H1 (cell line): ENCODE data around the gene KATNAL2. TPM values are rescaled to one million over a fixed set of nuclear protein-coding genes. Genes with fewer than 3 reads are reported as not detected.

Experiments used
- CTCF ChIA-PET: fragments of 300-600 bp; sonication (Branson Sonifier 250); formaldehyde crosslinking; loops from one replicate; lab custom pipeline; 2021; ENCODE audit not compliant: partially characterized antibody; lab: Charles Lee
- POLR2A ChIA-PET: fragments of 300-600 bp; sonication (Branson Sonifier 250); formaldehyde crosslinking; loops from one replicate; lab custom pipeline; 2021; ENCODE audit warnings: inconsistent platforms; ENCODE audit not compliant: partially characterized antibody; lab: Charles Lee
- DNase-seq, 2 experiments: peaks; one replicate each; pipeline versions ENCODE4 v3.0.0 to v3.0.0-alpha.2; 2010 to 2022; ENCODE audit warnings: low spot score in 2 of 2, low read depth in 1 of 2, mixed read lengths in 1 of 2
- FAIRE-seq: peaks from 2 replicates; lab custom pipeline; 2011; peaks lifted over from hg19 to GRCh38; lab: Jason Lieb, UNC
- H2AFZ ChIP-seq: 2 replicates; pipeline ENCODE4 v1.8.1; 2012; ENCODE audit warnings: low read length, inconsistent platforms
- H2AK5ac ChIP-seq: 2 replicates; pipeline ENCODE4 v1.6.1; 2013; ENCODE audit warnings: low read depth, low read length
- H2BK120ac ChIP-seq: replicated peaks from 2 replicates; pipeline ENCODE3; 2013; ENCODE audit warnings: low read depth, low read length, inconsistent platforms
- H2BK12ac ChIP-seq: 2 replicates; pipeline ENCODE4 v1.6.1; 2013; ENCODE audit warnings: low read depth, low read length
- H2BK15ac ChIP-seq: 2 replicates; pipeline ENCODE4 v1.6.1; 2013; ENCODE audit warnings: low read length
- H2BK20ac ChIP-seq: 2 replicates; pipeline ENCODE4 v1.6.1; 2013; ENCODE audit warnings: low read length
- H2BK5ac ChIP-seq: 2 replicates; pipeline ENCODE4 v1.6.1; 2013; ENCODE audit warnings: low read depth, low read length
- H3K14ac ChIP-seq: 2 replicates; pipeline ENCODE4 v1.6.1; 2013; ENCODE audit warnings: inconsistent platforms; ENCODE audit not compliant: insufficient read length
- H3K18ac ChIP-seq: 2 replicates; pipeline ENCODE4 v1.6.1; 2013; ENCODE audit warnings: low read length; ENCODE audit errors: extremely low read depth
- H3K23ac ChIP-seq: 2 replicates; pipeline ENCODE4 v1.6.1; 2013; ENCODE audit warnings: inconsistent platforms; ENCODE audit not compliant: insufficient read length
- H3K23me2 ChIP-seq: 2 replicates; pipeline ENCODE4 v1.6.1; 2013; ENCODE audit warnings: low read depth, low read length
- H3K27ac ChIP-seq: 2 replicates; pipeline ENCODE4 v1.6.1; 2011; ENCODE audit warnings: low read depth, low read length, inconsistent platforms
- H3K27me3 ChIP-seq, 4 experiments: replicated peaks in 1 of 4; 1 replicate in 1 of 4; 2 replicates in 3 of 4; pipeline versions ENCODE4 v1.6.1 to v1.8.1; 2011 to 2013; ENCODE audit warnings: low read length in 3 of 4, mild to moderate bottlenecking in 3 of 4, inconsistent platforms in 2 of 4, mixed read lengths in 2 of 4, moderate library complexity in 1 of 4; ENCODE audit not compliant: control insufficient read depth in 3 of 4, insufficient read depth in 3 of 4; ENCODE audit errors: extremely low read depth in 1 of 4
- H3K36me3 ChIP-seq, 4 experiments: 2 replicates each; pipeline versions ENCODE4 v1.6.1 to v1.8.1; 2011 to 2013; ENCODE audit warnings: mild to moderate bottlenecking in 4 of 4, low read length in 3 of 4, moderate library complexity in 2 of 4, control low read depth in 1 of 4, inconsistent platforms in 1 of 4; ENCODE audit not compliant: insufficient read depth in 4 of 4, control insufficient read depth in 2 of 4
- H3K4ac ChIP-seq: replicated peaks from 2 replicates; pipeline ENCODE3; 2013; ENCODE audit warnings: low read length, low read depth, mixed read lengths, inconsistent platforms; ENCODE audit not compliant: insufficient read length
- H3K4me1 ChIP-seq, 4 experiments: replicated peaks in 1 of 4; 1 replicate in 1 of 4; 2 replicates in 3 of 4; pipeline versions ENCODE4 v1.6.1 to v1.8.1; 2011 to 2013; ENCODE audit warnings: low read length in 3 of 4, inconsistent platforms in 2 of 4, mixed read lengths in 1 of 4; ENCODE audit not compliant: insufficient read depth in 4 of 4, control insufficient read depth in 3 of 4
- H3K4me2 ChIP-seq, 2 experiments: 2 replicates each; pipeline versions ENCODE4 v1.6.1 to v1.8.1; 2011 to 2013; ENCODE audit warnings: low read depth in 2 of 2, low read length in 2 of 2, control low read depth in 1 of 2, inconsistent platforms in 1 of 2, mild to moderate bottlenecking in 1 of 2; ENCODE audit not compliant: insufficient read depth in 1 of 2
- H3K4me3 ChIP-seq, 4 experiments: fragments of 200-600, 300-600 bp in 1 of 4; sonication (generic), shearing (Covaris generic), sonication (Bioruptor Twin) in 1 of 4; 2 replicates each; pipeline versions ENCODE4 v1.5.1 to v1.8.1; 2011 to 2016; ENCODE audit warnings: low read length in 4 of 4, low read depth in 3 of 4, control low read depth in 2 of 4, inconsistent platforms in 2 of 4, mild to moderate bottlenecking in 2 of 4, mixed read lengths in 1 of 4, moderate library complexity in 1 of 4; ENCODE audit not compliant: insufficient read depth in 2 of 4; ENCODE audit errors: extremely low read depth in 1 of 4
- H3K56ac ChIP-seq: replicated peaks from 2 replicates; pipeline ENCODE3; 2013; ENCODE audit warnings: low read depth, mild to moderate bottlenecking, mixed read lengths, low read length, inconsistent platforms; ENCODE audit not compliant: insufficient read length
- H3K79me1 ChIP-seq: 2 replicates; pipeline ENCODE4 v1.6.1; 2013; ENCODE audit warnings: low read depth, low read length, control low read depth
- H3K79me2 ChIP-seq, 2 experiments: 2 replicates each; pipeline versions ENCODE4 v1.6.1 to v1.8.1; 2012 to 2013; ENCODE audit warnings: low read length in 2 of 2, mild to moderate bottlenecking in 2 of 2, inconsistent platforms in 1 of 2; ENCODE audit not compliant: insufficient read depth in 2 of 2, control insufficient read depth in 1 of 2
- H3K9ac ChIP-seq, 4 experiments: replicated peaks in 1 of 4; 1 replicate in 1 of 4; 2 replicates in 3 of 4; pipeline versions ENCODE4 v1.6.1 to v1.8.1; 2011 to 2013; ENCODE audit warnings: low read depth in 3 of 4, low read length in 3 of 4, control low read depth in 2 of 4, mild to moderate bottlenecking in 2 of 4, moderate library complexity in 2 of 4, inconsistent platforms in 1 of 4; ENCODE audit errors: extremely low read depth in 1 of 4
- H3K9me3 ChIP-seq, 2 experiments: 2 replicates each; pipeline versions ENCODE4 v1.6.1 to v1.8.1; 2012 to 2013; ENCODE audit warnings: mild to moderate bottlenecking in 2 of 2, moderate library complexity in 2 of 2, control low read depth in 1 of 2, inconsistent platforms in 1 of 2, low read depth in 1 of 2, low read length in 1 of 2, mixed read lengths in 1 of 2; ENCODE audit not compliant: insufficient read depth in 2 of 2
- H4K20me1 ChIP-seq, 2 experiments: replicated peaks in 1 of 2; 2 replicates each; pipeline versions ENCODE3 to v1.8.1; 2011 to 2013; ENCODE audit warnings: inconsistent platforms in 2 of 2, low read length in 2 of 2, mild to moderate bottlenecking in 1 of 2; ENCODE audit not compliant: insufficient read depth in 2 of 2, control insufficient read depth in 1 of 2
- H4K5ac ChIP-seq: 2 replicates; pipeline ENCODE4 v1.6.1; 2013; ENCODE audit warnings: low read length, low read depth, mixed read lengths, inconsistent platforms; ENCODE audit not compliant: insufficient read length
- H4K8ac ChIP-seq: 2 replicates; pipeline ENCODE4 v1.8.0; 2013; ENCODE audit warnings: mild to moderate bottlenecking, moderate library complexity, low read length, inconsistent platforms; ENCODE audit not compliant: insufficient read depth; ENCODE audit errors: extremely low read depth
- H4K91ac ChIP-seq: replicated peaks from 2 replicates; pipeline ENCODE3; 2013; ENCODE audit warnings: low read length, mixed read lengths, inconsistent platforms; ENCODE audit not compliant: insufficient read length
- ASH2L ChIP-seq: fragments of 200-600, 300-600 bp; sonication (generic); IDR thresholded peaks from one replicate; pipeline ENCODE4 v1.7.1; 2017; ENCODE audit warnings: low read length
- CTBP2 ChIP-seq: IDR thresholded peaks from 2 replicates; pipeline ENCODE4 v1.7.0; 2011; ENCODE audit warnings: borderline replicate concordance, mild to moderate bottlenecking, moderate library complexity, mixed read lengths, low read length; ENCODE audit not compliant: insufficient read depth, insufficient read length
- KDM5A ChIP-seq: fragments of 200-600 bp; IDR thresholded peaks from 2 replicates; pipeline ENCODE4 v1.7.1; 2012; ENCODE audit warnings: mild to moderate bottlenecking, low read length, inconsistent platforms, mixed read lengths
- POLR2AphosphoS5 ChIP-seq: IDR thresholded peaks from 2 replicates; pipeline ENCODE4 v1.6.1; 2011; ENCODE audit warnings: low read depth, low read length
- WGBS, 2 experiments: shearing (Covaris generic) in 1 of 2; methylation state at CpG; one replicate each; pipeline versions ENCODE4 v1.1.6 to v1.1.7; 2013 to 2015; ENCODE audit warnings: low lambda C conversion rate in 2 of 2, mixed read lengths in 2 of 2, inconsistent platforms in 1 of 2, low coverage in 1 of 2, missing lambda C conversion rate in 1 of 2; ENCODE audit not compliant: insufficient replicate concordance in 2 of 2, insufficient coverage in 1 of 2, insufficient read length in 1 of 2; ENCODE audit errors: extremely low coverage in 1 of 2, missing lambda C conversion rate in 1 of 2; 5-methylcytosine and 5-hydroxymethylcytosine counted together
- polyA plus RNA-seq, 7 experiments: library from polyadenylated mRNA; depleted of rRNA in 3 of 7; stranded (reverse) in 5 of 7; unstranded in 2 of 7; fragments of >200 nt in 5 of 7; fragments of 200-250 nt in 2 of 7; gene quantifications; 1 replicate in 5 of 7; 2 replicates in 1 of 7; 4 replicates in 1 of 7; pipeline versions ENCODE4 v1.2.1 to v1.2.3, GENCODE V29; 2011 to 2013; ENCODE audit warnings: missing spikeins in 2 of 7, mixed read lengths in 2 of 7
- total RNA-seq: library from RNA; stranded (reverse); fragmentation: NEBNext Ultra II Directional; extraction: Animal tissue kit (Norgen Biotek cat#: 25700); gene quantifications from 2 replicates; pipeline ENCODE4 v1.2.1, GENCODE V29; 2021
- TF ChIP-seq, protein P1 (sequence below): IDR thresholded peaks from 2 replicates; pipeline ENCODE4 v1.6.1; 2012; ENCODE audit warnings: low read length, inconsistent platforms

Gene KATNAL2
- total and polyA plus RNA-seq, 2 of the 8 experiments (the other 6 are each of a cell fraction or from before 2014, with no cell fraction given), result 10.0 to 15.2 TPM

GRCh38 chr18:47108373-47108772, 191.0 kb downstream of the KATNAL2 start:
- H3K23ac ChIP-seq, result no peak overlapping the region
- H3K18ac ChIP-seq, result no peak overlapping the region; the same call in 1 of the 2 replicates
- 45% methylated on average over 3 of the region's 3 CpGs; no CpG with 5 or more reads in 1 of the 2 experiments for WGBS, 2 experiments
- no peak overlapping the region for H3K56ac ChIP-seq
- no peaks in the 10 kb centered on the region for H3K27me3 ChIP-seq
- no peak overlapping the region for H2BK20ac ChIP-seq
- H3K36me3 ChIP-seq, result peaks cover 0 to 43% (median 10%) of the 10 kb centered on the region in 4 experiments; a peak in 5 of 8 replicates
- no peak overlapping the region for H3K4ac ChIP-seq
- H3K4me1 ChIP-seq, result peaks cover 0 to 12% (median 8%) of the 10 kb centered on the region in 4 experiments; a peak in 5 of 7 replicates
- no peak overlapping the region for H4K5ac ChIP-seq
- TF ChIP-seq, protein P1, sequence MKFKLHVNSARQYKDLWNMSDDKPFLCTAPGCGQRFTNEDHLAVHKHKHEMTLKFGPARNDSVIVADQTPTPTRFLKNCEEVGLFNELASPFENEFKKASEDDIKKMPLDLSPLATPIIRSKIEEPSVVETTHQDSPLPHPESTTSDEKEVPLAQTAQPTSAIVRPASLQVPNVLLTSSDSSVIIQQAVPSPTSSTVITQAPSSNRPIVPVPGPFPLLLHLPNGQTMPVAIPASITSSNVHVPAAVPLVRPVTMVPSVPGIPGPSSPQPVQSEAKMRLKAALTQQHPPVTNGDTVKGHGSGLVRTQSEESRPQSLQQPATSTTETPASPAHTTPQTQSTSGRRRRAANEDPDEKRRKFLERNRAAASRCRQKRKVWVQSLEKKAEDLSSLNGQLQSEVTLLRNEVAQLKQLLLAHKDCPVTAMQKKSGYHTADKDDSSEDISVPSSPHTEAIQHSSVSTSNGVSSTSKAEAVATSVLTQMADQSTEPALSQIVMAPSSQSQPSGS, result no peak
- TF ChIP-seq CTBP2 (no peak), POLR2AphosphoS5 (no peak), KDM5A (no peak), ASH2L (no peak)
- POLR2A ChIA-PET, result interaction anchor here (0.7 to 1.4 kb wide), 2 partner anchors 9 to 66 kb away, joined by 3 read pairs; no protein-coding TSS in a partner anchor
- peak overlapping the region; percentile 3 to 26 for H3K4me2 ChIP-seq
- no peaks in the 10 kb centered on the region for H3K79me1 ChIP-seq
- FAIRE-seq (no peak), DNase-seq (no peak)
- no peak overlapping the region for H3K14ac ChIP-seq
- no peak overlapping the region for H2BK5ac ChIP-seq
- H3K23me2 ChIP-seq, result no peaks in the 10 kb centered on the region
- no peak overlapping the region for H2BK15ac ChIP-seq
- no peak overlapping the region; a peak in 1 of 8 replicates for H3K4me3 ChIP-seq
- H3K9ac ChIP-seq, result no peak overlapping the region
- no peaks in the 10 kb centered on the region for H3K9me3 ChIP-seq
- H2AFZ ChIP-seq, result no peak overlapping the region
- no peak overlapping the region for H2BK120ac ChIP-seq
- no peak overlapping the region for H3K27ac ChIP-seq
- H4K91ac ChIP-seq, result no peak overlapping the region
- H4K20me1 ChIP-seq, result no peaks in the 10 kb centered on the region
- H2AK5ac ChIP-seq, result no peak overlapping the region
- CTCF ChIA-PET, result interaction anchor here (1.3 to 2.0 kb wide), 2 partner anchors 93 to 97 kb away, joined by 3 to 6 read pairs; no protein-coding TSS in a partner anchor
- H3K79me2 ChIP-seq, result no peaks in the 10 kb centered on the region
- no peak overlapping the region for H2BK12ac ChIP-seq
- H4K8ac ChIP-seq, result no peak overlapping the region
